Psoas muscle (tissue), 8 donors: Measurements from ENCODE around the gene UBA52. TPM values are rescaled to one million over a fixed set of nuclear protein-coding genes. Genes with fewer than 3 reads are reported as not detected.

Experiments
- ATAC-seq, 4 donors: fragments of 200-7000 bp; cut with Tn5 transposase; one replicate each; pipeline ENCODE4 v1.9.1; 2020; ENCODE audit warnings: moderate library complexity in 3 of 4, mild to moderate bottlenecking in 2 of 4
- DNase-seq, 2 donors: peaks; one replicate each; pipeline ENCODE4 v3.0.0-alpha.2; 2020
- H3K27ac ChIP-seq: fragments of 200-600 bp; one replicate; pipeline ENCODE4 v1.8.0; 2022
- H3K27me3 ChIP-seq, 3 donors: fragments of 200-600 bp in 1 of 3; one replicate each; pipeline versions ENCODE4 v1.6.1 to v1.8.0; 2013 to 2022; ENCODE audit warnings: low read length in 2 of 3, mild to moderate bottlenecking in 2 of 3, moderate library complexity in 1 of 3; ENCODE audit not compliant: insufficient read depth in 3 of 3
- H3K36me3 ChIP-seq, 2 donors: fragments of 200-600 bp in 1 of 2; one replicate each; pipeline versions ENCODE4 v1.6.1 to v1.8.0; 2013 to 2022; ENCODE audit warnings: low read depth in 1 of 2, mild to moderate bottlenecking in 1 of 2, moderate library complexity in 1 of 2; ENCODE audit not compliant: insufficient read depth in 1 of 2
- H3K4me1 ChIP-seq: fragments of 200-600 bp; one replicate; pipeline ENCODE4 v1.8.0; 2022
- H3K4me3 ChIP-seq: fragments of 200-600 bp; one replicate; pipeline ENCODE4 v1.8.0; 2022; ENCODE audit warnings: mild to moderate bottlenecking
- H3K9me3 ChIP-seq: fragments of 200-600 bp; one replicate; pipeline ENCODE4 v1.8.0; 2022
- CTCF ChIP-seq: fragments of 200-600 bp; IDR thresholded peaks from one replicate; pipeline ENCODE4 v1.8.0; 2022; ENCODE audit warnings: antibody characterized with exemption
- WGBS, 3 donors: extraction: QIAGEN DNeasy Blood & Tissue Kit; methylation state at CpG; one replicate each; pipeline versions ENCODE4 v1.1.6 to v1.1.7; 2013; 5-methylcytosine and 5-hydroxymethylcytosine counted together
- intact Hi-C, 2 donors: fragments of 100-400 bp; cut with DNase I; formaldehyde crosslinking; loops; one replicate each; pipeline versions ENCODE4 v1.11.0 to v1.14.2; 2022
- polyA plus RNA-seq, 3 donors: library from polyadenylated mRNA; stranded (reverse); fragments of 200-250 nt; gene quantifications; one replicate each; pipeline ENCODE4 v1.2.3, GENCODE V29; 2013
- total RNA-seq, 4 donors: library from RNA; stranded (reverse); fragmentation: NEBNext Ultra II Directional in 2 of 4; extraction: Animal tissue kit (Norgen Biotek cat#: 25700) in 2 of 4; gene quantifications; one replicate each; pipeline versions ENCODE4 v1.2.1 to v1.2.4, GENCODE V29; 2021 to 2023
- donor health status: healthy with polysubstance abuse.
- donor health status: DM: no; HTN: no; CAD: no; lungs with moderate emphysema.
- donor health status: Bipolar disorder and iron deficiency.
- donor health status: healthy.
- donor health status: DM: yes; HTN: yes; CAD: no.
- donor health status: DM: no; HTN: no; CAD: no.
- donor health status: DM: no; HTN: no; CAD: no.
- donor health status: DM: yes; HTN: yes; CAD: no.

UBA52 gene
- total and polyA plus RNA-seq, 7 donors: 877 to 1,553 (median 1,005) TPM

GRCh38 chr19:18594096-18594823 is 22.6 kb downstream of the UBA52 start:
- peak; percentile 67 to 72 (median 69) for ATAC-seq
- H3K36me3 ChIP-seq: peaks cover 4 to 16% of the 10 kb centered on the region in 2 donors
- no peaks in the 10 kb centered on the region for H3K9me3 ChIP-seq
- no peak overlapping the region for H3K27ac ChIP-seq
- peak overlapping the region; percentile 55 for H3K4me3 ChIP-seq
- intact Hi-C loops: loop anchor here (2.0 to 5.0 kb wide), 3 partner anchors 79 to 253 kb away; no protein-coding TSS in a partner anchor
- DNase-seq: peak; percentile 78 to 87
- peaks cover 0 to 6% (median 0%) of the 10 kb centered on the region in 3 donors for H3K27me3 ChIP-seq
- TF ChIP-seq CTCF: peak; percentile 84
- 0 to 2% (median 1%) methylated on average over 34 to 54 of the region's 54 CpGs for WGBS, 3 donors
- peaks cover 18% of the 10 kb centered on the region for H3K4me1 ChIP-seq

GRCh38 chr19:18594824-18595373 is 23.2 kb downstream of the UBA52 start:
- DNase-seq (peak in 1 of 2 donors; percentile 73), ATAC-seq (peak in 1 of 4 donors; percentile 14)
- H3K9me3 ChIP-seq: no peaks in the 10 kb centered on the region
- peaks cover 4 to 16% of the 10 kb centered on the region in 2 donors for H3K36me3 ChIP-seq
- peaks cover 0 to 8% (median 4%) of the 10 kb centered on the region in 3 donors for H3K27me3 ChIP-seq
- intact Hi-C loops: loop anchor here (2.0 to 5.0 kb wide), 3 partner anchors 78 to 252 kb away; no protein-coding TSS in a partner anchor
- H3K4me1 ChIP-seq: peaks cover 13% of the 10 kb centered on the region
- WGBS, 3 donors: 8 to 11% (median 9%) methylated on average over 21 to 26 of the region's 26 CpGs
- no peak overlapping the region for H3K27ac ChIP-seq
- H3K4me3 ChIP-seq: peak overlapping the region; percentile 55
- no peak for TF ChIP-seq CTCF

- 66 to 76% (median 73%) methylated on average over 6 of the region's 6 CpGs for WGBS, 3 donors
- Histone ChIP-seq H3K36me3 (peaks cover 4 to 16% of the 10 kb centered on the region in 2 donors), H3K27ac (no peak overlapping the region), H3K4me1 (peaks cover 13% of the 10 kb centered on the region), H3K9me3 (no peaks in the 10 kb centered on the region), H3K4me3 (no peak overlapping the region), H3K27me3 (peaks cover 0 to 12% (median 4%) of the 10 kb centered on the region in 3 donors)
- DNase-seq: no peak
- TF ChIP-seq CTCF: no peak
- intact Hi-C loops: loop anchor here (2.0 kb wide), 2 partner anchors 77 to 251 kb away; no protein-coding TSS in a partner anchor
- ATAC-seq: no peak
Observed at GRCh38 chr19:18595475-18595874, 23.8 kb downstream of the UBA52 start.

- intact Hi-C loops: no loop called here
- Histone ChIP-seq H3K4me1 (peaks cover 13% of the 10 kb centered on the region), H3K4me3 (no peak overlapping the region), H3K27me3 (peaks cover 0 to 12% (median 4%) of the 10 kb centered on the region in 3 donors), H3K36me3 (peaks cover 0 to 5% of the 10 kb centered on the region in 2 donors), H3K9me3 (no peaks in the 10 kb centered on the region), H3K27ac (no peak overlapping the region)
- 18 to 33% (median 30%) methylated on average over 20 to 21 of the region's 21 CpGs for WGBS, 3 donors
- DNase-seq (peak in 1 of 2 donors; percentile 75), ATAC-seq (peak in 3 of 4 donors; percentile 29 to 42 (median 31))
- TF ChIP-seq CTCF: no peak
Observed at GRCh38 chr19:18596752-18597157, 25.1 kb downstream of the UBA52 start.
